ENCODE results near the gene MINDY4. TPM values are rescaled to one million over a fixed set of nuclear protein-coding genes. Genes with fewer than 3 reads are reported as not detected.
A peak's percentile ranks its signal among the peaks of the same experiment; 100 is the strongest.

The MINDY4 gene
- total and polyA plus RNA-seq, 2 donors (not counting 1 experiment from before 2014, with no cell fraction given), result 6.1 to 6.3 TPM

DNA sequence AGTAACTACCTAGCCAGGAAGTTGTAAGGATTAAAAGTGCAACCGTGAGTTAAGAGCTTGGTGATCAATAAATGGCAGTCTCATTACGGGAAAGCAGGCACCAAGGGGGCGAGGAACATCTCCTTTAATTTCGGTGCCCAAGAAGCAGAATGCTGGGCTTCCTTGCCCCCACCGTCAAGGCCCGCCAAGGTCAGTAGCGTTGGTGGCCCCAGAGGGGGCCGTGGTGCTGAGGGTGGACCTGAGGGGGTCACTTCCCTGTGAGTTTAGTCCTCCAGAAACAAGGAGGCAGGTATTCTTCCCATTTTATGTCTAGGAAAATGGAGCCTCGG, 408 bp upstream of the MINDY4 start:
- Histone ChIP-seq H3K36me3 (ENCODE audit: control insufficient read depth, insufficient read depth, low read length) (no peaks in the 10 kb centered on the region), H3K4me1 (ENCODE audit: control insufficient read depth, extremely low read depth, insufficient read depth, low read length) (peaks cover 8% of the 10 kb centered on the region), H3K27ac (ENCODE audit: insufficient read depth, low read length) (no peak overlapping the region), H3K9me3 (ENCODE audit: control insufficient read depth, insufficient read depth, low read depth, low read length) (no peaks in the 10 kb centered on the region), H3K27me3 (ENCODE audit: control insufficient read depth, insufficient read depth, low read length) (no peaks in the 10 kb centered on the region), H2AFZ (ENCODE audit: low read length) (peak overlapping the region; percentile 1), H3K4me2 (ENCODE audit: extremely low read depth, insufficient read depth, low read length) (peak overlapping the region; percentile 21), H3K79me2 (ENCODE audit: control insufficient read depth, insufficient read depth, low read length) (peaks cover 12% of the 10 kb centered on the region), H3K9ac (ENCODE audit: insufficient read depth, low read length) (peak overlapping the region; percentile 79), H4K20me1 (ENCODE audit: control insufficient read depth, extremely low read depth, insufficient read depth, low read length) (no peaks in the 10 kb centered on the region), H3K4me3 (replicated peaks in 1 of 4; ENCODE audit: control extremely low read depth in 1 of 4, insufficient read depth in 1 of 4, low read depth in 3 of 4, low read length in 4 of 4) (peak overlapping the region in 2 of 4 experiments; percentile 30 to 84)
- no peak for TF ChIP-seq EZH2 (IDR thresholded peaks at IDR 0.05; ENCODE audit: low read length, missing control alignments)
- TF ChIP-seq, protein P1, sequence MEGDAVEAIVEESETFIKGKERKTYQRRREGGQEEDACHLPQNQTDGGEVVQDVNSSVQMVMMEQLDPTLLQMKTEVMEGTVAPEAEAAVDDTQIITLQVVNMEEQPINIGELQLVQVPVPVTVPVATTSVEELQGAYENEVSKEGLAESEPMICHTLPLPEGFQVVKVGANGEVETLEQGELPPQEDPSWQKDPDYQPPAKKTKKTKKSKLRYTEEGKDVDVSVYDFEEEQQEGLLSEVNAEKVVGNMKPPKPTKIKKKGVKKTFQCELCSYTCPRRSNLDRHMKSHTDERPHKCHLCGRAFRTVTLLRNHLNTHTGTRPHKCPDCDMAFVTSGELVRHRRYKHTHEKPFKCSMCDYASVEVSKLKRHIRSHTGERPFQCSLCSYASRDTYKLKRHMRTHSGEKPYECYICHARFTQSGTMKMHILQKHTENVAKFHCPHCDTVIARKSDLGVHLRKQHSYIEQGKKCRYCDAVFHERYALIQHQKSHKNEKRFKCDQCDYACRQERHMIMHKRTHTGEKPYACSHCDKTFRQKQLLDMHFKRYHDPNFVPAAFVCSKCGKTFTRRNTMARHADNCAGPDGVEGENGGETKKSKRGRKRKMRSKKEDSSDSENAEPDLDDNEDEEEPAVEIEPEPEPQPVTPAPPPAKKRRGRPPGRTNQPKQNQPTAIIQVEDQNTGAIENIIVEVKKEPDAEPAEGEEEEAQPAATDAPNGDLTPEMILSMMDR (conservative IDR thresholded peaks at IDR 0.05 in 1 of 2, IDR thresholded peaks at IDR 0.05 in 1 of 2; ENCODE audit: low read depth in 1 of 2, low read length in 2 of 2), result no peak
- no peak for DNase-seq (ENCODE audit: low read depth in 2 of 2)

GRCh38 chr7:30771880-30772425, 736 bp downstream of the MINDY4 start:
- Histone ChIP-seq H2AFZ (ENCODE audit: low read length) (peak overlapping the region; percentile 55), H3K4me1 (ENCODE audit: control insufficient read depth, extremely low read depth, insufficient read depth, low read length) (peaks cover 8% of the 10 kb centered on the region), H4K20me1 (ENCODE audit: control insufficient read depth, extremely low read depth, insufficient read depth, low read length) (no peaks in the 10 kb centered on the region), H3K9me3 (ENCODE audit: control insufficient read depth, insufficient read depth, low read depth, low read length) (no peaks in the 10 kb centered on the region), H3K4me3 (replicated peaks in 1 of 4; ENCODE audit: control extremely low read depth in 1 of 4, insufficient read depth in 1 of 4, low read depth in 3 of 4, low read length in 4 of 4) (peak overlapping the region; percentile 62 to 93 (median 77)), H3K36me3 (ENCODE audit: control insufficient read depth, insufficient read depth, low read length) (no peaks in the 10 kb centered on the region), H3K27me3 (ENCODE audit: control insufficient read depth, insufficient read depth, low read length) (no peaks in the 10 kb centered on the region), H3K9ac (ENCODE audit: insufficient read depth, low read length) (peak overlapping the region; percentile 79), H3K27ac (ENCODE audit: insufficient read depth, low read length) (peak overlapping the region; percentile 73), H3K4me2 (ENCODE audit: extremely low read depth, insufficient read depth, low read length) (peak overlapping the region; percentile 95), H3K79me2 (ENCODE audit: control insufficient read depth, insufficient read depth, low read length) (peaks cover 12% of the 10 kb centered on the region)
- TF ChIP-seq, protein P1 (conservative IDR thresholded peaks at IDR 0.05 in 1 of 2, IDR thresholded peaks at IDR 0.05 in 1 of 2; ENCODE audit: low read depth in 1 of 2, low read length in 2 of 2), result no peak
- TF ChIP-seq EZH2 (IDR thresholded peaks at IDR 0.05; ENCODE audit: low read length, missing control alignments), result no peak
- DNase-seq (ENCODE audit: low read depth in 2 of 2), result peak in 1 of 2 donors; percentile 8

GRCh38 chr7:30772984-30773383, 1.8 kb downstream of the MINDY4 start:
- no peaks in the 10 kb centered on the region for H3K9me3 ChIP-seq (ENCODE audit: control insufficient read depth, insufficient read depth, low read depth, low read length)
- peaks cover 12% of the 10 kb centered on the region for H3K79me2 ChIP-seq (ENCODE audit: control insufficient read depth, insufficient read depth, low read length)
- peaks cover 5% of the 10 kb centered on the region for H3K4me1 ChIP-seq (ENCODE audit: control insufficient read depth, extremely low read depth, insufficient read depth, low read length)
- no peak for DNase-seq (ENCODE audit: low read depth in 2 of 2)
- no peak overlapping the region for H2AFZ ChIP-seq (ENCODE audit: low read length)
- no peak overlapping the region for H3K27ac ChIP-seq (ENCODE audit: insufficient read depth, low read length)
- TF ChIP-seq EZH2 (IDR thresholded peaks at IDR 0.05; ENCODE audit: low read length, missing control alignments), result no peak
- TF ChIP-seq, protein P1 (conservative IDR thresholded peaks at IDR 0.05 in 1 of 2, IDR thresholded peaks at IDR 0.05 in 1 of 2; ENCODE audit: low read depth in 1 of 2, low read length in 2 of 2), result no peak
- no peak overlapping the region for H3K4me2 ChIP-seq (ENCODE audit: extremely low read depth, insufficient read depth, low read length)
- no peaks in the 10 kb centered on the region for H4K20me1 ChIP-seq (ENCODE audit: control insufficient read depth, extremely low read depth, insufficient read depth, low read length)
- H3K4me3 ChIP-seq (replicated peaks in 1 of 4; ENCODE audit: control extremely low read depth in 1 of 4, insufficient read depth in 1 of 4, low read depth in 3 of 4, low read length in 4 of 4), result no peak overlapping the region
- no peak overlapping the region for H3K9ac ChIP-seq (ENCODE audit: insufficient read depth, low read length)
- no peaks in the 10 kb centered on the region for H3K36me3 ChIP-seq (ENCODE audit: control insufficient read depth, insufficient read depth, low read length)
- no peaks in the 10 kb centered on the region for H3K27me3 ChIP-seq (ENCODE audit: control insufficient read depth, insufficient read depth, low read length)
